NCI-H146 treated with DMSO at 0.1 percent for 48 hours (cell line): Measurements from ENCODE around the gene IGFBPL1.
A peak's percentile ranks its signal among the peaks of the same experiment; 100 is the strongest.
"Not testable (repeated sequence)": the region's sequence is repeated elsewhere in the genome, so short reads cannot be mapped to it uniquely, and the experiment has no call there.

Source experiments
- DNase-seq: peaks from one replicate; lab custom pipeline; 2025; ENCODE audit not compliant: unreplicated experiment; lab: John Stamatoyannopoulos, UW

The IGFBPL1 gene

GRCh38 chr9:38423973-38424843 lies at the start of gene IGFBPL1:
TSS of gene IGFBPL1 (minus strand) at chr9:38424454. CDS start at chr9:38424424, 30 bp downstream.
- DNase-seq = peak; percentile 37

GRCh38 chr9:38472583-38473249 lies 48.5 kb upstream of the IGFBPL1 start:
- not testable (repeated sequence) for DNase-seq

- DNase-seq = no peak
These were observed 43.1 kb upstream of the IGFBPL1 start for GRCh38 chr9:38467404-38467803.

GRCh38 chr9:38453835-38454234 lies 29.6 kb upstream of the IGFBPL1 start:
- DNase-seq = no peak

GRCh38 chr9:38451162-38451561 lies 26.9 kb upstream of the IGFBPL1 start:
- DNase-seq = no peak

- no peak for DNase-seq
These were observed 23.4 kb upstream of the IGFBPL1 start for GRCh38 chr9:38447703-38448102.

GRCh38 chr9:38445154-38446043 lies 21.1 kb upstream of the IGFBPL1 start:
- DNase-seq = no peak

- no peak for DNase-seq
These were observed 19.3 kb upstream of the IGFBPL1 start for GRCh38 chr9:38443597-38443996.

GRCh38 chr9:38443181-38443580 lies 18.9 kb upstream of the IGFBPL1 start:
- DNase-seq = no peak

GRCh38 chr9:38442473-38443096 lies 18.3 kb upstream of the IGFBPL1 start:
- DNase-seq = no peak

GRCh38 chr9:38441347-38442085 lies 17.3 kb upstream of the IGFBPL1 start:
- DNase-seq = no peak

- DNase-seq = no peak
These were observed 16.3 kb upstream of the IGFBPL1 start for GRCh38 chr9:38440516-38440915.

GRCh38 chr9:38439916-38440301 lies 15.7 kb upstream of the IGFBPL1 start:
- no peak for DNase-seq

GRCh38 chr9:38439291-38439915 lies 15.1 kb upstream of the IGFBPL1 start:
- DNase-seq = no peak

- DNase-seq = no peak
These were observed 13.1 kb upstream of the IGFBPL1 start for GRCh38 chr9:38437193-38437823.

GRCh38 chr9:38436708-38437107 lies 12.5 kb upstream of the IGFBPL1 start:
- no peak for DNase-seq

- no peak for DNase-seq
These were observed 11.3 kb upstream of the IGFBPL1 start for GRCh38 chr9:38435521-38435920.

GRCh38 chr9:38434853-38435252 lies 10.6 kb upstream of the IGFBPL1 start:
- no peak for DNase-seq

- DNase-seq = no peak
These were observed 10.1 kb upstream of the IGFBPL1 start for GRCh38 chr9:38434365-38434764.
